Activated naive CD4-positive, alpha-beta T cell (primary cell): ENCODE data around the gene DGLUCY.
"Not testable (repeated sequence)": the region's sequence is repeated elsewhere in the genome, so short reads cannot be mapped to it uniquely, and the experiment has no call there.

Experiments used
- DNase-seq, 4 experiments: peaks; one replicate each; lab custom pipeline; 2025; lab: John Stamatoyannopoulos, UW

DGLUCY gene

GRCh38 chr14:91170504-91171121 lies 56.7 kb downstream of the DGLUCY start:
- no peak for DNase-seq

DNA sequence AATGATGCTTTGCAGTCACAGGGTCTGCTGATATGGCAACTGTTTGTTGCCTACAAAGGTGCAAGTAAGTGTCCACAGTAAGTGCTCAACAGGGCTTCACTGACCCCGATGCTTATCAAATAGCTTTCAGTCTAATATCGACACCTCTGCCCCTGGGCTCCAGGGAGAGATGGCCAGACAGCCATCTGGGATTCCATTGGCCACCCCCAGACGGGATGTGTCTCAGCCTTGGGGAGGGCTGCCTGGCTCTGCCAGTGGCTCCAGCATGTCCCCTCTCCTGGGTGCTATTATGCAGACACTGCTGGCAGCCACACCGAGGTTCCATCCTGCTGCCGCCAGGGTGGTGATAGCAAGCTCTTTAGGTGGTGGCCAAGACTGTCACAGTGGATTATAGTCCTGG lies 57.4 kb downstream of the DGLUCY start:
- DNase-seq, result no peak

- DNase-seq, result peak; percentile 45 to 70 (median 48)
These were observed 59.4 kb downstream of the DGLUCY start for GRCh38 chr14:91173221-91173670.

DNA sequence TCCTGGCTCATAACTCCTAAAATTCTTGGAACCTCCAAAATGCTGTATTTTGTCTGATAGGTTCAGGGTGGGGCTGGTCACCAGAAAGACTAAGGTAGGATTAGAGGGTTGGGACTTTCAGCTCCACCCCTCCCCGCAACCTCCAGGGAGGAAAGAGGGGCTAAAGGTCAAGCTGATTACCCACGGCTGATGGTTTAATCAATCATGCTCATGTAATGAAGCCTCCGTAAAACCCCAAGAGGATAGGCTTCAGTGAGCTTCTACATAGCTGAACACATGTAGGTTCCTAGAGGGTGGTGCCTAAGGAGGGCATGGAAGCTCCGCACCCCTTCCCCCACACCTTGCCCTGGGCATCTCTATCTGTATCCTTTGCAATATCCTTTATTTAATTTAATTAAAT lies 60.0 kb downstream of the DGLUCY start:
- no peak for DNase-seq

- no peak for DNase-seq
These were observed 61.7 kb downstream of the DGLUCY start for GRCh38 chr14:91175291-91176201.

GRCh38 chr14:91177073-91178034 lies 63.5 kb downstream of the DGLUCY start:
- peak; percentile 9 to 45 (median 23) for DNase-seq

DNA sequence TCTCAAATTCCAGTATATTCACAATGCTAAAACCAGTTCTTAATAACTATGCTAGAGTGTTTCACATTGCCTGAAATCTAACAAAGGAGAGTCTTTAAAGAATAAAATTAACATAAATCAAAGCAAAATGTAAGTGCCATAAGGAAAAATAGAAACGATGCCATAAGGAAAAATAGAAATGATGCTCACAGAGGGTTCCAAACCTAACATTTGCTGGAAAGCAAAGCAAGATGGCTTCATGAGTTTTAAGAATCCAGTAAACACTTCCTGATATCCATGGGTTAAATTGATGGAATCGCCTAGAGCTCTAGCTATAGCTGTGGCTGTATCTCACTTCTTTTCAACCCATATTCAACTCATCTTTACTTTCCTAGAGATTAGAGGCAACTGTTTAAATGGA lies 66.7 kb downstream of the DGLUCY start:
- no peak for DNase-seq

- DNase-seq, result not testable (repeated sequence)
These were observed 68.9 kb downstream of the DGLUCY start for GRCh38 chr14:91182753-91183152.

DNA sequence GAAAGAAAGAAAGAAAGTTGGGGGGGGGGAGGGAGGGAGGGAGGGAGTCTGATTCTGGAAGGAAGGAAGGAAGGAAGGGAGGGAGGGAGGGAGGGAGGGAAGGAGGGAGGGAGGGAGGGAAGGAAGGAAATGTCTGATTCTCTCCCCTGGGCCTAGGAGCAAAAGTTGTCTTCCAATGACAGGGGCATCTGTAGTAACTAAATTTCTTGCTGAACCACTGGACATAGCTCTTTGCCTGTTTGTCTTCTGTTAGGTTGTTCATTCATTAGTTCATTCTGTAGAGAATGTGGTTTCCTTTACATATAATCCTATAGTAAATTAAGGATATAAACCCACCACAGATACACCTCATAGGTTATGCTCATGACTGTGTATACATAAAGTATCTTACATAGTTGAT lies 70.7 kb downstream of the DGLUCY start:
- DNase-seq, result no peak

GRCh38 chr14:91185721-91186120 lies 71.8 kb downstream of the DGLUCY start:
- DNase-seq, result no peak

- no peak for DNase-seq
These were observed 72.7 kb downstream of the DGLUCY start for GRCh38 chr14:91186515-91187066.

DNA sequence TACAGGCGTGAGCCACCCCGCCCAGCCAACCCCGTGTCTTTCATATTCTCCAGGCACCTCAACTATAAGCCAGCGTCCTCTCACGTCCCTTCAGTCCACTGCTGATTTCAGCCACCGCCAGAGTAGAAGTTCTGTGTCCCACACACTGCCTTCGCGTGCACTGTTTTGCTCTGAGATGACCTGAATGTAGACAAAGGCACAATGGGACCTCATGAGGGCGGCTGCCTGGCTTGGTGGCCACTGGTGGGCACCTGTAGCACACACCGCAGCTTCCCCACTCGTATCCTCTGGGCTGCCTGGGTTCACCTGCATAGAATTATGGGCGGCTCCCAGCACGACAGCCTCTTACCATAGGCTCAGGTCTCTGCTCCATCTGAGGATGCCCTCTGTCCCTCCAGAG lies 73.4 kb downstream of the DGLUCY start:
- no peak for DNase-seq

- no peak for DNase-seq
These were observed 77.0 kb downstream of the DGLUCY start for GRCh38 chr14:91190853-91191252.

DNA sequence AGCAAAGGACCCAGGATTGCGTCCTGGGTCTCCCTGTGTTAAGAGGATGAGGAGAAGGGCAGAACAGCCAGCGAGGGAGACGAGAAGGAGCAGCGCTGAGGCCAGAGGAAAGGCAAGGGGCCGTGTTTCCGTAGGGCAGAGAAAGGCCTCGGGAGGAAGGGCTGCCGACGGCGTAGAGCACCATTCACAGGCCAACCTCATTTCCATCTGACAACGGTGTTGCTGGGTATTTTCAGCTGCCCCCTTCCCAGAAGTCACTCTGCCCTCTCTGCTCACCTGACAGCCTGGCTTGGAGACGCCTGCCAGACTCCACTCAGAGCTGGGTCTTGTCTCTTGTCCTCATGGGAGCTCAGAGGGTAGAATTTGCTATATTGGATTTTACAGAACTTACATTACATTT lies 79.2 kb downstream of the DGLUCY start:
- DNase-seq, result no peak

- DNase-seq, result no peak
These were observed 82.0 kb downstream of the DGLUCY start for GRCh38 chr14:91195881-91196280.

GRCh38 chr14:91197631-91198030 lies 83.8 kb downstream of the DGLUCY start:
- DNase-seq, result no peak

- DNase-seq, result not testable (repeated sequence)
These were observed 86.9 kb downstream of the DGLUCY start for GRCh38 chr14:91200802-91201201.

DNA sequence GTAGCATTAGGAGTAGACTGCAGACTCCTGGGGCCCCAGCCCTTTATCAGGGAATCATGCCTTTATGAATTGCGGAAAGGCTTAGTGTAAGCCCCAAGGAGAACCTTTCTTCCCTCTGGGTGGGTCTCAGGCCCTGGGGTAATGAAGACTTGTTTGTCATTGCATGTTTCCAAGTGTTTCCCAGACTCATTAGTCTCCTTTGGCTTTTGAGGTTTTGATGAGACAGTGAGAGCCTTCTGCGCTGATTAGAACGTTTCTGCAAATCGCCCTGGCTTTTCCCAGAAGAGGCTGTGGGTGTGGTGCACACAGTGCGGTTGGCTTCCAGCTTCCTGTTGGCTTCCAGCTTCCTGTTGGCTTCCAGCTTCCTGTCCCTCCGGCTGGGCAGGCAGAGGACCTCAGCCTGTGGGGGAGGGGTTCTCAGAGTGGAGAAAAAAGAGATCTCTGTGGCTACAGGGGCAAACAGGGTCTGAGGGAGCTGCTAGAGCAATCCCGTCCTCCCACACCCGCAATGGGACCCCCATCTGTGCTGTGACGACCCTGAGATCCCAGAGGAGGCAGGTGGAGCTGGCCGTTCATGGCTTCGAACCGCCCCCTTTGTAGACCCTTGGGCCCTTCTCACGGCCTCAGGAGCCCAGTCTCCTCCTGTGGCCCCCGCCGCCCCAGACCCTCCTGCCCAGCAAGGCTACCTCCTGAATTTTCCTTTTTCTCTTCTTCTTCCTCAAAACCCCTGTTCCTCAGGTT lies 88.5 kb downstream of the DGLUCY start:
- DNase-seq, result no peak

DNA sequence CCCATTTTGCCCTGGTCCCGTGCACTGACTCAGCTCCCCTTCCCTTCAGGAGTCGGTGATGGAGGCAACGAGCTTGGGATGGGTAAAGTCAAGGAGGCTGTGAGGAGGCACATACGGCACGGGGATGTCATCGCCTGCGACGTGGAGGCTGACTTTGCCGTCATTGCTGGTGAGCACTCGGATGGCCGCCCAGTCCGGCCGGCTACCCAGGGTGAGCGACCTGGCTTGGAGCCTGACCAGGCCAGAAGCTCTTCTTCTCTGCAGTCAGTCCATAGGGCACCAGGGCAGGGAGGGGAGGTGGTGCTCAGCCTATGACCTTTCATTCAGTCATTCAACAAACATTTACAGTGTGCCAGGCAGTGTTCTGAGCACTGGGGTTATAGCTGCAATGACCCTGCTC lies 90.8 kb downstream of the DGLUCY start:
- no peak for DNase-seq

- no peak for DNase-seq
These were observed 91.6 kb downstream of the DGLUCY start for GRCh38 chr14:91205459-91205858.

- no peak for DNase-seq
These were observed 93.1 kb downstream of the DGLUCY start for GRCh38 chr14:91207008-91207407.
